ENCODE results near the gene ZNF556.

DNA sequence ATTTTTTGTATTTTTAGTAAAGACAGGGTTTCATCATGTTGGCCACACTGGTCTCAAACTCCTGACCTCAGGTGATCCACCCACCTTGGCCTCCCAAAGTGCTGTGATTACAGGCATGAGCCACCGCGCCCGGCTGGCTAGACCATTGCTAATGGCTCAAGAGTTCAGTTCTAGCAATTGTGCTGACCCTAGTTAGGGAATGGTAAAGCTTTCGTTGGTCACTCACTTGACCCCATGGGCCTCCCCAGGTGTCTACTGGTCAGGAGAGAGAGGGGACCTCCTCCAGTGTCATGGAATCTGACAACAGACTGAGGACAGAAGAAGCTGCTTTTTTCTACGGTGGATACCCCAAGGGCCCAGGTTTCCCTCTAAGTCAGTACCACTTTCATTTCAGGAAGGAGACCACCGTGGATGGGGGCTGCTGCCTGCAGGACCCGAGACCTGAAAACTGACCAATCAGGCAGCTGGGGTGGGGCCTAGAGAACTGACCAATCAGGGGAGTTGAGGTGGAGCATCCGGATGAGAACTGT, 575 bp upstream of the ZNF556 start:
- TF ChIP-seq ZNF8 (CRISPR knock-in tag; IDR thresholded peaks at IDR 0.05) (no peak), ZC3H10 (CRISPR knock-in tag; IDR thresholded peaks at IDR 0.05) (no peak), ZNF70 (CRISPR knock-in tag; IDR thresholded peaks at IDR 0.05) (no peak), CSDC2 (CRISPR knock-in tag; IDR thresholded peaks at IDR 0.05) (no peak), TOX (CRISPR knock-in tag; IDR thresholded peaks at IDR 0.05; ENCODE audit: borderline replicate concordance) (no peak), ARNTL (CRISPR knock-in tag; IDR thresholded peaks at IDR 0.05; ENCODE audit: borderline replicate concordance, low read depth) (no peak), ZFP30 (CRISPR knock-in tag; IDR thresholded peaks at IDR 0.05) (no peak), BACH2 (CRISPR knock-in tag; IDR thresholded peaks at IDR 0.05; ENCODE audit: borderline replicate concordance) (no peak), ZFP3 (CRISPR knock-in tag; IDR thresholded peaks at IDR 0.05) (no peak), RARB (CRISPR knock-in tag; IDR thresholded peaks at IDR 0.05) (no peak), SNAI2 (CRISPR knock-in tag; IDR thresholded peaks at IDR 0.05) (no peak)
- TF ChIP-seq, protein P1, sequence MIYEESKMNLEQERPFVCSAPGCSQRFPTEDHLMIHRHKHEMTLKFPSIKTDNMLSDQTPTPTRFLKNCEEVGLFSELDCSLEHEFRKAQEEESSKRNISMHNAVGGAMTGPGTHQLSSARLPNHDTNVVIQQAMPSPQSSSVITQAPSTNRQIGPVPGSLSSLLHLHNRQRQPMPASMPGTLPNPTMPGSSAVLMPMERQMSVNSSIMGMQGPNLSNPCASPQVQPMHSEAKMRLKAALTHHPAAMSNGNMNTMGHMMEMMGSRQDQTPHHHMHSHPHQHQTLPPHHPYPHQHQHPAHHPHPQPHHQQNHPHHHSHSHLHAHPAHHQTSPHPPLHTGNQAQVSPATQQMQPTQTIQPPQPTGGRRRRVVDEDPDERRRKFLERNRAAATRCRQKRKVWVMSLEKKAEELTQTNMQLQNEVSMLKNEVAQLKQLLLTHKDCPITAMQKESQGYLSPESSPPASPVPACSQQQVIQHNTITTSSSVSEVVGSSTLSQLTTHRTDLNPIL (CRISPR knock-in tag; IDR thresholded peaks at IDR 0.05; ENCODE audit: low read depth) = no peak
- TF ChIP-seq, protein P2, sequence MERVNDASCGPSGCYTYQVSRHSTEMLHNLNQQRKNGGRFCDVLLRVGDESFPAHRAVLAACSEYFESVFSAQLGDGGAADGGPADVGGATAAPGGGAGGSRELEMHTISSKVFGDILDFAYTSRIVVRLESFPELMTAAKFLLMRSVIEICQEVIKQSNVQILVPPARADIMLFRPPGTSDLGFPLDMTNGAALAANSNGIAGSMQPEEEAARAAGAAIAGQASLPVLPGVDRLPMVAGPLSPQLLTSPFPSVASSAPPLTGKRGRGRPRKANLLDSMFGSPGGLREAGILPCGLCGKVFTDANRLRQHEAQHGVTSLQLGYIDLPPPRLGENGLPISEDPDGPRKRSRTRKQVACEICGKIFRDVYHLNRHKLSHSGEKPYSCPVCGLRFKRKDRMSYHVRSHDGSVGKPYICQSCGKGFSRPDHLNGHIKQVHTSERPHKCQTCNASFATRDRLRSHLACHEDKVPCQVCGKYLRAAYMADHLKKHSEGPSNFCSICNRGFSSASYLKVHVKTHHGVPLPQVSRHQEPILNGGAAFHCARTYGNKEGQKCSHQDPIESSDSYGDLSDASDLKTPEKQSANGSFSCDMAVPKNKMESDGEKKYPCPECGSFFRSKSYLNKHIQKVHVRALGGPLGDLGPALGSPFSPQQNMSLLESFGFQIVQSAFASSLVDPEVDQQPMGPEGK (CRISPR knock-in tag; IDR thresholded peaks at IDR 0.05; ENCODE audit: borderline replicate concordance) = no peak
